ENCODE measurements around the gene TMEM163.

DNA sequence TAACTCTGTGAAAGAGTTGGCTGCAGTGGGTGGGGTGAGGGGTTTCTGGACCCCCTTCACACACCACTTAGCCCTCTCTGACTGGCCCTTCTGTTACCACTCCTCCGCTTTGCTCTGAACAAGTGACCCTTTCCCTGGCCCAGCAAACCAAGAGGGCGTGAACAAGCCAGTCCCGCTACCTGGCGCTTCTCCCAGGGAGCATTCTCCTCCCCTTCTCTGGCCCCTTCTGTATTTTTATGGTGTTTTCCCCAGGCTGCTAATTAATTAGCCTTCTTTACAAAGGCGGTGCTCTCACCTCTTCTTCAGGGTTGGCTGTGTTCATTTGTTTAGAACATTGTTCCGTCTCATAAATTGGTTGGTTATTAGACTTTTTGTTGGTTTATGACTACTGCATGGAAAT lies 284.8 kb downstream of the TMEM163 start:
- no peak for TF ChIP-seq ARNT (IDR thresholded peaks at IDR 0.05)
- no peak for TF ChIP-seq FOXK2 (IDR thresholded peaks at IDR 0.05)
- TF ChIP-seq CTBP1 (IDR thresholded peaks at IDR 0.05; ENCODE audit: borderline replicate concordance), result no peak
- no peak for TF ChIP-seq NFRKB (IDR thresholded peaks at IDR 0.05)
- TF ChIP-seq ELF4 (IDR thresholded peaks at IDR 0.05), result no peak
- no peak for TF ChIP-seq ZNF384 (IDR thresholded peaks at IDR 0.05)
- no peak for TF ChIP-seq FOXM1 (IDR thresholded peaks at IDR 0.05; ENCODE audit: borderline replicate concordance)
- TF ChIP-seq SP1 (IDR thresholded peaks at IDR 0.05), result no peak

Data from HEK293T (cell line).